NCI-H128 (cell line): Measurements from ENCODE around the gene CETP.
"Not testable (repeated sequence)": the region's sequence is repeated elsewhere in the genome, so short reads cannot be mapped to it uniquely, and the experiment has no call there.

Experiments
- DNase-seq: peaks from one replicate; lab custom pipeline; 2025; ENCODE audit not compliant: unreplicated experiment; lab: John Stamatoyannopoulos, UW

The CETP gene

DNA sequence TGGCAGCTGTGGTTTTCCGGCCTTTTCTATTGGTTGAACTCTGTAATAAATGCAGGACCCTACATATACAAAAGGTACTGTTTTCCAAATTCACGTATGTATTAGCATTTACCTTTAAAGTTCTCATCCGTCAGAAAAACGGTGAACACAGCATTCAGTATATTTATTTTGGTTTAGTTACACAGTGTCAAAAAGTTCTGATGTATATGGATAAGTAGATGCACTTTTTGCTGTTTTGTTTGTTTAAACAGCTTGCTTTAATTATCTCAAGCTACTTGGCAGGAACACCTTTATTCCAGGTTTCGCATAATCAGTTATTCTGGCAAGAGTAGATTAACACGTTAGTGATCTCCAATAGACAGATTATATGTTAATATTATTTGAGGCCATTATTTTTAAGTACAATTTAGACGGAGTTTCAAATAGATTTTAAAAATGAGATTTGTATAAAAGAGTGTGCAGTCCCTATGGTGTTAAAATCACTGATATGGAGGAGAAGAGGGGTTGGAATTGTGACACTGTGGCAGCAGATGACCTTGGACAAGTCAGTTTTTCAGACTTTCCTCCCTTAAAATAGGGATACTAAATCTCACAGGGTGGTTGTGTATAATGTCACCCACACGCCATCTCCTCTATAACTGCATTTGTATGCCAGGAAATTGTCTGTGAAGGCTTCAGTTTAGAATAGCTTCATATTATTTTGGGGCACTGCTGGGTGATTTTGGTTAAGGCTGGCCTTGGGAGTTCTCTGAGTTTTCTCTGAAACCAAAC is 27.7 kb upstream of the CETP start:
- DNase-seq, result no peak

DNA sequence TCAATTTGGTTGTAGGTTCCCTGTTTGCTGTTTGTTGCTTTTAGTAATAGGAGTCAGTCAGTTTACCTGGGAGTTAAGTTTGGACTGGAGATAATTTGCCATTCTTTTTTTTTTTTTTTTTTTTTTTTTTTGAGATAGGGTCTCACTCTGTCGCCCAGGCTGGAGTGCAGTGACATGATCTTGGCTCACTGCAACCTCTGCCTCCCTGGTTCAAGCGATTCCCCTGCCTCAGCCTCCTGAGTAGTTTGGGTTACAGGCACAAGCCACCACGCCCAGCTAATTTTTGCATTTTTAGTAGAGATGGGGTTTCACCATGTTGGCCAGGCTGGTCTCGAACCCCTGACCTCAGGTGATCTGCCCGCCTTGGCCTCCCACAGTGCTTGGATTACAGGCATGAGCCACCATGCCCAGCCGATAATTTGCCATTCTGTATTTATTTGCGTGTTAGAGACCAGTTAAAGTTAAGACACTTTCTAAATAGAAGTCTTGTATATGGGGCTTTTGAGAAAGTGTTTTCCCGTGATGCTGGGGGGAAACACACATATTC is 27.1 kb upstream of the CETP start:
- not testable (repeated sequence) for DNase-seq

DNA sequence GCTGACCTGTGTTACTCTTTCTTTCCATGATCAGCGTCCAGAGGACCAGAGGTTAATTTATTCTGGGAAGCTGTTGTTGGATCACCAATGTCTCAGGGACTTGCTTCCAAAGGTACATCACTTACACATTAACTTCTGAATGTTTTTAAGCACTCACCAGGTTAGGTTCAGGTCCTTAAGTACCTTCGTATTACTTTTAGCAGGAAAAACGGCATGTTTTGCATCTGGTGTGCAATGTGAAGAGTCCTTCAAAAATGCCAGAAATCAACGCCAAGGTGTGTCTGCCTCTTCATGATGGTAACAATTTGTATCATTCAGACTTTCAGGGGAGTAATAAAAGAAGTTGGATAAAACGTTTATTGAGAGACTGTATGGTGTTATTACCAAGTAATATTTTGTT is 26.5 kb upstream of the CETP start:
- no peak for DNase-seq

DNA sequence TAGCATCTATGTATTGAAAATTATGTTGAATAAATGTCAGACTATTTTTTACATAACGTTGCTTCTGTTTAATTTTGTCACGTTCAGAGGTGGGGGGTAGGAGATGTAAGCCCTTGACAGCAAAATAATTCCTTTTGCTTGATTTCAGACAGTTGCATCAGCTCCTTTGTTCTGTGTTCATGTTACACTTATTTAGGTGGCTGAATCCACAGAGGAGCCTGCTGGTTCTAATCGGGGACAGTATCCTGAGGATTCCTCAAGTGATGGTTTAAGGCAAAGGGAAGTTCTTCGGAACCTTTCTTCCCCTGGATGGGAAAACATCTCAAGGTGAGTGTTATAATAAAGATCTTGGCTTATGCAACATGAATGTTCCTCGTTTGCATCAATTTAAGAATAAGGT is 25.3 kb upstream of the CETP start:
- DNase-seq, result no peak

DNA sequence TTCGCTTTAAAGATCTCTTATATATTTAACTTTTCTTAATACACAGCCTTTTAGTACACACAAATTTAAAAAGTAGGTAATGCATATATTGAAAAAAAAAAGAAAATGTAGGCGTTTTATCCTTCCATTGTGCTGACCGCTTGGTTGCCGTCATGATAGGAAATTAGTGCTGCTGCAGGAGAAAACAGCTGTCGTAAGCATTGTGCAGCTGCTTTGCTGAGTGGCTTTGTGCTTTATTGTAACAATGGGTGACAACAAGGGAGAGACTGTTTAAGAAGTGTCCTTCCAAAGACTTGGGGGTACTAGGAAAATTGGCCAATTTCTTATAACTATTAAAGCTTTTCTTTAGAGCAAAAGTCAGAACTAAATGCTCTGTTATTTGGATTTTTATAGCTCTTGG is 24.8 kb upstream of the CETP start:
- no peak for DNase-seq

DNA sequence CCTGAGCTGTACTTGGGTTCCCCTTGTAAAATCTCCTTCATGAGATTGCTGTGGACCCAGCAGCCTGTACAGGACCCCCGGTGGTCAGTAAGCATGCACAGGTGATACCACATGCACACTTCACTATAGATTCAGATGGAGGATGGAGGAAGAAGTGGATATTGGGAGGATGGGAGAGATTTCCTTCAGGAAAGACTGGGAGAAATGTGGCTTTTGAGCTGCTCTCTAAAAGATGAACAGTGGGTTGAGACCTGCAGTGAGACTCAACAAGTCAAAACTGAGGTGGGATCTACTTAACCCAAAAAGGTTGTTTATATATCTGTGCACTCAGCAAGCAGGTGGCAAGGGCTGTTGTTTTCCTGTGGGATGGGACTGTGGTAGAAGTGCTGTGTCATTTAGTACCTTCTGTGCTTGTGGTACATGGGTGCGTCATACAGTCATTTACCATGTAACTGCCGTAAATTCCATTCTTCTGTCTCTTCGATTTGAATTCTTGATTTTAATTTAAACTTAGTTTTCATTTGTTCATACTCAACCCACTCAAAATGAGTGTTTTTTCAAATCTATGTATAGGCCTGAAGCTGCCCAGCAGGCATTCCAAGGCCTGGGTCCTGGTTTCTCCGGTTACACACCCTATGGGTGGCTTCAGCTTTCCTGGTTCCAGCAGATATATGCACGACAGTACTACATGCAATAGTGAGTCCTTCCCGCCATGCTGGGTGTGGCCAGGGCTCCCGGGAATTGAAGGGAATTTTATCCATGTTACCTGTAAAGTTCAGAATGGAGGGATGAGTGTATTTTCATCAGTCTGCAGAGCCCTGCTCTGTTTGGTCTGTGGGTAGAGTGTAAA is 22.9 kb upstream of the CETP start:
- no peak for DNase-seq

DNA sequence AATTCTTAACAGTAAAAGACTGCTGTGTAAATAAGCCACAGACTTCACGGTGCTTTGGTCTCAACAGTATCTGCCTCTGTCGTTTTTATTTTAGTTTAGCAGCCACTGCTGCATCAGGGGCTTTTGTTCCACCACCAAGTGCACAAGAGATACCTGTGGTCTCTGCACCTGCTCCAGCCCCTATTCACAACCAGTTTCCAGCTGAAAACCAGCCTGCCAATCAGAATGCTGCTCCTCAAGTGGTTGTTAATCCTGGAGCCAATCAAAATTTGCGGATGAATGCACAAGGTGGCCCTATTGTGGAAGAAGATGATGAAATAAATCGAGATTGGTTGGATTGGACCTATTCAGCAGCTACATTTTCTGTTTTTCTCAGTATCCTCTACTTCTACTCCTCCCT is 21.9 kb upstream of the CETP start:
- peak; percentile 39 for DNase-seq

DNA sequence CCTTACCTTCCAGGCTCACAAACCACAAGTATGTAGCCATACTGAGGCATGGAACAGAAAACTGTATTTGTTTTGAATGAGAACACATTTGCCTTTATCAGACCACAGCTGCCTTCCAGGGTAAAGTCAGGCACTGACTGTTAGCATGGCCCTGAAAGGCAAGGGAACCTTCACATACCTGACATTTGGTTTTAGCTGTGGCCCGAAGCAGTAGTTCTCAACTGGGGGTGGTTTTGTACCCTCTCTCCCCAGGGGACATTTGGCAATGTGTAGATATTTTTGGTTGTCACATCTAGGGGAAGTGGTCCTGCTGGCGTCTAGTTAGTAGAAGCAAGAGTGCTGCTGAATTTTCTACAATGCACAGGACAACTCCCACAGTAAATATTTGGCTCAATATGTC is 20.7 kb upstream of the CETP start:
- no peak for DNase-seq

DNA sequence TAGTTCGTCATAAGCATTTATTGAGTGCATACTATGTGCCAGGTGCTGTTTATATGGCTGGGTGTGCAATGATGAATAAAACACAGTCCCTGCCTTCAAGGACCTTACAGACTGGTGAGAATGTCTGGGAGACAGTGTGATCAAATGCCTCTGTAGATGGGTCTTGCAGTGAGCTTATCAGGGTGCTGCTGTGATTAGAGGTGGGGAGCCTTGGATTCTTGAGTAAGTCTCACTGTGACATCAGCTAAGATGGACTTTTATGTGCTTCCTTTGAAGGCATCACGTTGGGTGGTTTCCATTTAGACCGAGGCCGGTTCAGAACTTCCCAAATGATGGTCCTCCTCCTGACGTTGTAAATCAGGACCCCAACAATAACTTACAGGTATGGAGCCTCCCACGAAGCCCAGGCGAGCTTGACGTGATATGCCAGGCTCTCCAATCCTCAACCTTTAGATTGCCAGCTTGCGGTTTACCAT is 19.9 kb upstream of the CETP start:
- DNase-seq, result no peak

DNA sequence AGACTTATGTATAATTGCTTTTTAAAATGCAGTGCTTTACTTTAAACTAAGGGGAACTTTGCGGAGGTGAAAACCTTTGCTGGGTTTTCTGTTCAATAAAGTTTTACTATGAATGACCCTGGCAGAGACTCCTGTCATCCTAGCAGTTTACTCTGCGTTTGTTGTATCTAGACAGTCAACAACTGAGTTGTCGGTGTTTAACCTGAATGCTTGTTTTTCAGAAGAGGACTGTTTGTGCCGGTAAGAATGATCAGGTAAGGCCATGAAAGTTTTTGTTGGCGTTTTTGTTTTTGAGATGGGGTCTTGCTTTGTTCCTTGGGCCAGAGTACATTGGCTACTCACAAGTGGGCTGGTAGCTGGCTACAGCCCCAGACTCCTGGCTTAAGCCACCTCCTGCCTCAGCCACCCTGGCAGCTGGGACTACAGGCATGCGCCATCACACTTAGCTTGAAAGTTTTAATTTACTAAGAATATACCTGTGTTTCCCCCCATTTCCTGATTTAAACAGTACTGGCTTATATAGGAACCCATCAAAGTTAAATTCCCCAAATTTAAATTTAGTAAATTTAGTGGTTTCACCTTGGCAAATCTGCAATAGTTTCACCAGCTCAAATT is 17.9 kb upstream of the CETP start:
- no peak for DNase-seq

DNA sequence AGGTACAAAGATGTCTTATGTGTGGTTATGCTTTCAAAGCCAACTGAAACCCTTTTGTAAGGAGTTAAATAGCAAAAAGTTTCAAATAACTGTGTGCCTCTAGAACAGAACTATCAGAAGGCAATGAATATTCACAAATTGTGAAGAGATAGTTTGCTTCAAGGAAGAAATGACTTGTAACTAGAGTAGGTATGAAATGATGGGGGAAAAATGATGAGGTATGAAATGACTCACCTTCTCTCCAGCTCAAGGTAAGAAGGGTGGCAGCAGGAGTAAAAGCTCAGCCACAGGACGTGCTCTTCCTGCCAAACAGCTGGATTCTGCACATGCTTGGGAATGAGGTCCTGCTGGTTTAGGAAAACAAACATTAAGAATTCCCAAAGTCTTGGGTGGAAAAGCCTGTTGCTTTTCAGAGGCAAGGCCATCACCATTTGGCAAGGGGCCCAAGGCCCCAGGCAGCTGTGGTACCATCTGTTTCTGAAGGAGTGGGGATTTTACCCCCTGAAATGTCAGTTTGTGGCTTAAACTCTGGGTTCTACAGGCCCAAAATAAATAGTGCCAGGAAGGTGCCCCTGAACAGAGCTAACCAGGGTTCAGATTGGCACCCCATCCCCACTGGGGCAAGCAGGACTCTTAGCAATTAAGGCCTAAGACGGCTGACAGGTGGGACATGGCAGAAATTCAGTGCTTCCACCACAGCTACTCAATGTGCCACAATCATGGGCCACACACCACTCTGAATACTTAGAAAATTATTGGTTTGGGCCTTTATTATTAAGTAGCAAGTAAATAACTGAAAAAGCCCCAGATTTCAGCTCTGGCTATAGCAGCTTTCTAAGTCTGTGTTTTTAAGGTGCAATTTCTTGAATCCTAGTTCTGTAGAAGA is 16.6 kb upstream of the CETP start:
- no peak for DNase-seq

DNA sequence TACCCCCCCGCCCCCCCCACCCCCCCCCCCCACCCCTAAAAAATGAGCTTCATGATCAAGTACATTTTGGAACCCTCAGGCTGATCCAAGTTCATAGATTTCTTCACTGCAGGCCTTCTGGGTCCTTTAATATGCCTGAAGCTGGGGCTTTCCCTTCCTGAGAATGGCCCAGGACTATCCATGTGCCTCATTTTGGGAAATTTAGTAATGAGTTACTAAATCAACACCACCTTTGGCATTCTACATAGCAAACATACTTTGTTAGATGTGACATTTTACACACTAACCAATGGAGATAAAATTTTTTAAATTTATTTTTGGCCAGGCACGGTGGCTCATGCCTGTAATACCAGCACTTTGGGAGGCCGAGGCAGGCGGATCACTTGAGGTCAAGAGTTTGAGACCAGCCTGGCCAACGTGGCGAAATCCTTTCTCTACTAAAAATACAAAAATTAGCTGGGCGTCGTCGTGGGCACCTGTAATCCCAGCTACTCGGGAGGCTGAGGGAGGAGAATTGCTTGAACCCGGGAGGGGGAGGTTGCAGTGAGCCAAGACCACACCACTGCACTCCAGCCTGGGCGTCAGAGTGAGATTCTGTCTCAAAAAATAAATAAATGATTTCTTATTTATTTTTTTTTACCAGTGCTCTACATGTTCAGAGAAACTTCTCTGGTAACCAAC is 15.8 kb upstream of the CETP start:
- DNase-seq, result no peak

DNA sequence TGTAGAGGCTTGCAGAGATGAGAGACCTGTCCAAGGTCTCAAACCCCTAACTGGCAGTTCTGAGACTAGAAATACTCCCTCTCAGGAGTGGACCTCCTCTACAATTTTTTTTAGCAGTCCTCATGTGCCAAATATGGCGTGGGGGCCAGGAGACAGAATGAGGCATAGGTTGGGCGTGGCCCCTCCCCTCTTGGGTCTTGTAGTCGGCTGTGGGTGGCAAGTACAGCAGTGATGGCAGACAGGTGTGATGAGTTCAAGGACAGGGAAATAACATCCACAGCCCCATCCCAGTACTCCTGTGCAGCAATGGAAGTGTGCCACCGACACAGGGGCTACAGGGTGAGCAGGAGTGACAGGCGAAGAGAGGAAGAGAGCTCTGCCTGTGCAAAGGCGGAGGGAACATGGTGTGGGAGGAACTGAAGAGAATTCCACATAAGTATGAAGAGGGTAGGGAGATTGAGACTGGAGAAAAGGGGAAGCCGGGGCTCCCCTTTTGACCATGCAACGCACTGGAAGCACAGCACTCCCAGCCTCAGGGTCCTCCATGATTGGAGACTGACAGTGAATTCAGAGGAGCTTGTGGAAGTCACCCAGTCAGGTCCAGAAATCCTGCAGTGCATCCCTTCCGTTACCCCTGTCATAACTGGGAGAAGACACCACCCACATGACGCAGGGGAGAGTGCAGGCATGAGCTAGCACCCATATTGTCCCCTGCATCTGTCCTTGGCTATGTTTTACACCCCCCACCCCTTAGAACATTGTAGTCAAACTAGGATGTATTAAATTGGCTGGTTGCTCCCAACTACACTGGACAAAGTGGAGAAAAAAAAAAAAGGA is 14.8 kb upstream of the CETP start:
- DNase-seq, result no peak

DNA sequence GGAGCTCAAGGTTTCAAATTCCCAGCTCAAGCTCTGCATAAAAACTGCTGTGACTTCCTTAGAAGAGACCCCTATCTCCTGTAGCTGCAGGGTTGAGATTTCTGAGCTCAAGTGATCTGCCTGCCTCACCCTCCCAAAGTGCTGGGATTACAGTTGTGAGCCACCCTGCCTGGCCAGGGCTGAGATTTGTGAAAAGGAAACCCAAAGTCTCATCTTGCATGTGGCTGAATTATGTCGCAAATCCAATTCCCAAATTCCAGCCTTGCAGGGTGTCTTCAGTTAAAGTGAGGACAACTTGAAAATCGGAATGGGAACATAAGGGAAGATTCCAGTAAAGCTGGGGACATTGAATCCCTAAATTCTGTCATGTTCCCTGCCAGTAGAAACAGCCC is 14.2 kb upstream of the CETP start:
- no peak for DNase-seq

DNA sequence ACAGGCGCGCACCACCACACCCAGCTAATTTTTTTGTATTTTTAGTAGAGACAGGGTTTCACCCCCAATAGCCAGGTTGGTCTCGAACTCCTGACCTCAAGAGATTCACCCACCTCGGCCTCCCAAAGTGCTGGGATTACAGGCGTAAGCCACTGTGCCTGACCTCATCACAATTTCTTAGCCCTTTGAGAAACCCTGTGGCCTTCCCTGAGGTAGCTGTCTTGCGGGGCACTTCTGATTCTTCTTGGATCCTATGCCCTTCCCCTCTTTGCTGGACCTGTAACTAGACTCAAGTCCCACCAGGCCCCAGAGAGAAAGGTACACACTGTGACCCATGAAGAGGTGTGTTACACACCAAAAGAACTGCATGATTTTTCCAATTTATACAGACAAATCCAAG is 13.5 kb upstream of the CETP start:
- no peak for DNase-seq

DNA sequence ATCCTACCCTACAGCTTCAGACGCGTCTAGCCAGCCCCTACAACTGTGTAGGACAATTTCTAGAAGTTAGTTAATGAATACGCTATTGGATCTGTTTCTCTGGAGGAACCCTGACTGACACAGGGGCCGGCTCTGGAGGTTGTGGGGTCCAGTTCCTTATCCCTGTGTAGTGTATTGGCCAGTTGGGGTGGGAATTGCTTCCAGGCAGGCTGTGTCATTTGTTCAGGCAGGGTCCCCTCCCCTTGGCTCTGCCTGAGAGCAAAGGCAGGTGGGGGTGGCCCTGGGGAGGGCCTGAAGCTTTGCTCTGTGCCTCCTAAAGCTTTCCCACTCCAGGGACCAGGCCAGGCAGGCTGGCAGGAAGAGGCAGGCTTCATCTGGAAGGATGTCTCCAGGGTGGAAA is 11.7 kb upstream of the CETP start:
- no peak for DNase-seq

DNA sequence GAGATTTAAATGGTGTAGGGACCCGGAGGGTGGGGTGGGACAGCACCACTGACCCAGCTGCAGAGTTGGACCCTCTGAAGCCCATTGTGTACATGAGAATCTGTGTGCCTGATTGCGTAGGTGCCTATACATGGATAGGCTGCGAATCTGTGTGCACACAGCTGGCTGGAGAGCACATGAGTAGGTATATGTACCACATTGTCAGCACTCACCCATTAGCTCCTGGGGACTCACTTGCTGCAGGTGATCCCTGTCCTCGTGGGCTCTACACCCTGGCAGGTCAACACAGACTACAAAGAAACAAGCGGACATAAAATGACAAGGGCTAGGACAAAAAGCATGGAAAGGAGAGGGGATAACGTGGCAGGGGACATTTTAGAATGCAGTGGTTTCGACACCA is 11.3 kb upstream of the CETP start:
- no peak for DNase-seq

DNA sequence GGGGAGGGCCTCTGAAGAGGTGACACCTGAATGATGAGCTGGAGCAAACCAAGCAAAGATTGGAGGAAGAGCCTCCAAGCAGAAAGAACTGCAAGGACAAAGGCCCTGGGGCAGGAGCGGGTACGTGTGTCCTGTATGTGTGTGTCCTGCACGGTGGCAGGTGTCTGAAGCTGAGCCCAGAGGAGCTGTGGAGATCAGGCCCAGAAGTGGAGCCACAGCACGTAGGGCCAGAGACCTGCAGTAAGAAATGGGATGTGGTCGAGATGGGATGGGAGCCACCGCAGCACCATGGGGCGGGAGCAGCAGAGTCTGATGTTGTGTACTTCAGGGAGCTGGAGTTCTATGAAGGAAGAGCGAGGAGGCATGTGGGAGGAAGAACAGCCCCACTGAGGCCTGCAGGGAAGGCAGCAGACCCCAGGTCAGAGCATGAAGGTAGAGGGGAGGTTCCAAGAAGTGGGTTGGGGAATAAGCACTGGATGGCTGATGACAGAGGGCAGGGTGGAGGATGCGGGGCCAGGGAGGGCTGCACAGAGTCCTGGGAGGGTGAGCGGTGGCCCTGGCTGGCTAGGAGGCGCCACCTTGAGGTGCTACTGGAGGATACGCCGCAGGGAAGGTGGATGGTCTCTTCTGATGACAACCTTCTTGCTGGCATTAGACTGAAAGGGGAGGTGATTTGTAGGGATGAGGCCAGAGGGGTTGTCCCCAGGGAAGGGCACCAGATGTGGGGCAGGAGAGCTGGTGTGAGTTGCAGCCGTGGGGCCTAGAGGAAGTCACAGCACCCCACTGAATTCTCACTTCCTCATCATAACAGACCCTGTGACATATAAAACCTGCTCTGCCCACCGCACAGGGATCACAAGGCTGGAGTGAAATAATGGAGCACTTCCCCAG is 10.6 kb upstream of the CETP start:
- no peak for DNase-seq
